Measurements from ENCODE around the gene WDR72. TPM values are rescaled to one million over a fixed set of nuclear protein-coding genes. Genes with fewer than 3 reads are reported as not detected.

Gene WDR72
- 5.5 to 7.6 TPM (median 7.1 TPM) in 5 replicates for total RNA-seq (2022; extraction: Qiagen RNA extraction)

DNA sequence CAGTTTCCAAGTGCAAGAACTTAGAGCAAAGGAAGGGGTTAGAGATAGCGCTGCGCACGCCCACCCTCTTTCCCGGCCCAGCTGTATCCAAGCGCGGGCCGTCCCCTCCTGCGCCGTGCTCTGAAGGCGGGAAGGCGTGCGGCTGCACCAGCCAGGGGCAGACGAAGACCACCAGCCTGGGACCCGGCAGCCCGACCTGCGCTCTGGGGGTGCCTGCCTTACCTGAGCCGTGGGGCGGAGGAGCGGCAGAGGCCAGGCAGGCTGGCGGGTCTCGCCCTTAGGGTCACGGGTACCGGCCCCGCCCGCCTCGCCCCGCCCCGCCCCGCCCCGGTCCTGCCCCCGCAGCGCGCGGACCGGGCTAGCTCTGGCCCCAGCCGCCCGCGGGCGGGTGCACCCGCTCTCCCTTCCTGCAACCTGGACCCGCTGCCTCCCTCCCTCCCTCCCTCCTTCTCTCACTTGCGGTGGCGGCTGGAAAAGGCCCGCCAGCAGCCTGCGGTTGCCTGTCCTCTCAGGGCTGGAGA lies at the start of gene WDR72:
TSS of gene WDR72 (minus strand) at position 253 of the 521 bp plus-strand sequence. CDS start 26,514 bp downstream, outside the sequence.

Other genes with a start within 250 kb of the WDR72 start
- gene UNC13C, start 218.8 kb upstream of the WDR72 start, total RNA-seq (2022; extraction: Qiagen RNA extraction): not detected in 5 replicates

All from A549 treated with CORT108297 at 1 μM for 4 hours (cell line).